ENCODE measurements around the gene PHETA1. TPM values are rescaled to one million over a fixed set of nuclear protein-coding genes. Genes with fewer than 3 reads are reported as not detected.

PHETA1 gene
- total RNA-seq, 1 experiment from 2014 or later, result 10.6 TPM

GRCh38 chr12:111398530-111398929 is 29.6 kb upstream of the PHETA1 start:
- H3K4me1 ChIP-seq (ENCODE audit: control insufficient read depth in 1 of 2, insufficient read depth in 2 of 2, low read length in 2 of 2), result peaks cover 12 to 40% of the 10 kb centered on the region in 2 experiments; a peak in 3 of 4 replicates
- H3K79me2 ChIP-seq (ENCODE audit: insufficient read depth, low read length), result no peaks in the 10 kb centered on the region
- DNase-seq (ENCODE audit: low read depth, low spot score), result no peak
- H3K9me3 ChIP-seq (ENCODE audit: control insufficient read depth in 1 of 2, insufficient read depth in 1 of 2, low read depth in 1 of 2, low read length in 2 of 2), result no peaks in the 10 kb centered on the region
- H3K27ac ChIP-seq (ENCODE audit: low read depth, low read length), result no peak overlapping the region
- ChIA-PET POLR2A (interaction anchor here (0.6 to 2.7 kb wide), 2 partner anchors 53 to 315 kb away, joined by 3 to 8 read pairs; no protein-coding TSS in a partner anchor), RAD21 (ENCODE audit: low non-redundant PET in 1 of 2, low total read pairs in 2 of 2, uncharacterized antibody in 2 of 2, unreplicated experiment in 2 of 2) (no interaction called here), CTCF (interaction anchor here (0.6 to 5.6 kb wide), 3 partner anchors 53 to 657 kb away, joined by 3 to 94 read pairs (median 5); no protein-coding TSS in a partner anchor)
- H3K9me2 ChIP-seq (ENCODE audit: insufficient read depth), result no peaks in the 10 kb centered on the region
- H3K27me3 ChIP-seq (ENCODE audit: insufficient read depth, low read length), result no peaks in the 10 kb centered on the region
- no peak overlapping the region for H3K9ac ChIP-seq (ENCODE audit: low read length)
- H4K20me1 ChIP-seq (ENCODE audit: insufficient read depth), result no peaks in the 10 kb centered on the region
- H3K4me2 ChIP-seq (ENCODE audit: low read length), result peak overlapping the region; percentile 76
- TF ChIP-seq POLR2AphosphoS5 (IDR thresholded peaks at IDR 0.05; ENCODE audit: low read depth, low read length) (no peak), MAX (IDR thresholded peaks at IDR 0.05) (no peak), ZNF274 (IDR thresholded peaks at IDR 0.05; ENCODE audit: low read depth, low read length) (no peak), EZH2 (IDR thresholded peaks at IDR 0.05) (no peak), EGR1 (IDR thresholded peaks at IDR 0.05; ENCODE audit: low read depth) (no peak), RAD21 (IDR thresholded peaks at IDR 0.05; ENCODE audit: low read depth) (no peak)
- ATAC-seq, result no peak
- no peak overlapping the region for H2AFZ ChIP-seq (ENCODE audit: low read depth, low read length, poor library complexity, severe bottlenecking)
- no peaks in the 10 kb centered on the region for H3K36me3 ChIP-seq (ENCODE audit: control insufficient read depth in 1 of 2, insufficient read depth in 2 of 2, low read length in 2 of 2)
- intact Hi-C loops (cut with micrococcal nuclease), result loop anchor here (5.0 kb wide), 2 partner anchors 129 to 414 kb away; no protein-coding TSS in a partner anchor
- BruUV-seq (replicated peaks), result no TSS peak
- H3K4me3 ChIP-seq (replicated peaks in 1 of 2; ENCODE audit: low read depth in 1 of 2, low read length in 2 of 2), result no peak overlapping the region

GRCh38 chr12:111396726-111397445 is 28.0 kb upstream of the PHETA1 start:
- intact Hi-C loops (cut with micrococcal nuclease), result loop anchor here (1.0 to 5.0 kb wide), 4 partner anchors 54 to 415 kb away; no protein-coding TSS in a partner anchor
- Histone ChIP-seq H3K9ac (ENCODE audit: low read length) (peak overlapping the region; percentile 54), H3K27ac (ENCODE audit: low read depth, low read length) (no peak overlapping the region), H3K27me3 (ENCODE audit: insufficient read depth, low read length) (no peaks in the 10 kb centered on the region), H4K20me1 (ENCODE audit: insufficient read depth) (no peaks in the 10 kb centered on the region), H3K9me2 (ENCODE audit: insufficient read depth) (no peaks in the 10 kb centered on the region), H2AFZ (ENCODE audit: low read depth, low read length, poor library complexity, severe bottlenecking) (no peak overlapping the region), H3K79me2 (ENCODE audit: insufficient read depth, low read length) (no peaks in the 10 kb centered on the region), H3K4me2 (ENCODE audit: low read length) (peak overlapping the region; percentile 82), H3K4me3 (replicated peaks in 1 of 2; ENCODE audit: low read depth in 1 of 2, low read length in 2 of 2) (peak overlapping the region; percentile 33 to 48), H3K36me3 (ENCODE audit: control insufficient read depth in 1 of 2, insufficient read depth in 2 of 2, low read length in 2 of 2) (no peaks in the 10 kb centered on the region), H3K9me3 (ENCODE audit: control insufficient read depth in 1 of 2, insufficient read depth in 1 of 2, low read depth in 1 of 2, low read length in 2 of 2) (no peaks in the 10 kb centered on the region), H3K4me1 (ENCODE audit: control insufficient read depth in 1 of 2, insufficient read depth in 2 of 2, low read length in 2 of 2) (peaks cover 12 to 40% of the 10 kb centered on the region in 2 experiments; a peak in 3 of 4 replicates)
- ChIA-PET POLR2A (interaction anchor here (0.7 to 2.7 kb wide), 4 partner anchors 35 to 277 kb away, joined by 3 to 8 read pairs (median 4); no protein-coding TSS in a partner anchor), CTCF (interaction anchor here (0.7 to 5.6 kb wide), 24 partner anchors 9 to 416 kb away, joined by 3 to 94 read pairs (median 4); partner anchors contain the start of genes PHETA1 and SH2B3), RAD21 (ENCODE audit: low non-redundant PET in 1 of 2, low total read pairs in 2 of 2, uncharacterized antibody in 2 of 2, unreplicated experiment in 2 of 2) (interaction anchor here (1.0 to 1.8 kb wide), 4 partner anchors 28 to 67 kb away, joined by 4 to 9 read pairs (median 8); partner anchors contain the start of gene PHETA1 (in 1 of the 2))
- ATAC-seq, result peak; percentile 89
- BruUV-seq (replicated peaks), result no TSS peak
- peak; percentile 65 for DNase-seq (ENCODE audit: low read depth, low spot score)
- no peak for TF ChIP-seq EZH2 (IDR thresholded peaks at IDR 0.05)
- no peak for TF ChIP-seq ATF3 (IDR thresholded peaks at IDR 0.05)
- TF ChIP-seq POLR2A (IDR thresholded peaks at IDR 0.05; ENCODE audit: borderline replicate concordance, extremely low read depth, insufficient read depth, insufficient read length), result no peak
- TF ChIP-seq EZH2phosphoT487 (IDR thresholded peaks at IDR 0.05; ENCODE audit: borderline replicate concordance), result no peak
- TF ChIP-seq SRF (IDR thresholded peaks at IDR 0.05; ENCODE audit: low read depth), result no peak
- TF ChIP-seq ELF1 (IDR thresholded peaks at IDR 0.05; ENCODE audit: borderline replicate concordance, low read depth), result no peak
- no peak for TF ChIP-seq JUND (IDR thresholded peaks at IDR 0.05)
- TF ChIP-seq MAX (IDR thresholded peaks at IDR 0.05), result no peak
- TF ChIP-seq ZNF274 (IDR thresholded peaks at IDR 0.05; ENCODE audit: low read depth, low read length), result no peak
- TF ChIP-seq CEBPB (IDR thresholded peaks at IDR 0.05; ENCODE audit: low read depth), result no peak
- TF ChIP-seq CTCF (IDR thresholded peaks at IDR 0.05 in 2 of 3, conservative IDR thresholded peaks at IDR 0.05 in 1 of 3; ENCODE audit: borderline replicate concordance in 1 of 3, insufficient read depth in 1 of 3, low read depth in 2 of 3, low read length in 2 of 3), result peak in 2 of 3 experiments; percentile 96 to 99; a peak in 4 of 6 replicates
- no peak for TF ChIP-seq EGR1 (IDR thresholded peaks at IDR 0.05; ENCODE audit: low read depth)
- 0 out of 2 replicates have a peak, but pooled peaks have one; percentile 44 for TF ChIP-seq POLR2AphosphoS5 (IDR thresholded peaks at IDR 0.05; ENCODE audit: low read depth, low read length)

Data from HCT116 (cell line).